Muscle layer of colon (tissue), 2 donors: ENCODE results near the gene ZNF446.
A peak's percentile ranks its signal among the peaks of the same experiment; 100 is the strongest.
"Not testable (repeated sequence)": the region's sequence is repeated elsewhere in the genome, so short reads cannot be mapped to it uniquely, and the experiment has no call there.

ENCODE experiments used
- H3K27ac ChIP-seq: one replicate; pipeline ENCODE4 v1.7.0; 2013; ENCODE audit warnings: low read depth, mild to moderate bottlenecking, low read length, moderate library complexity
- H3K27me3 ChIP-seq, 2 donors: one replicate each; pipeline ENCODE4 v1.7.0; 2013; ENCODE audit warnings: low read length in 2 of 2, mild to moderate bottlenecking in 2 of 2; ENCODE audit not compliant: insufficient read depth in 2 of 2, control insufficient read depth in 1 of 2
- H3K36me3 ChIP-seq: one replicate; pipeline ENCODE4 v1.7.0; 2013; ENCODE audit warnings: mild to moderate bottlenecking, low read length; ENCODE audit not compliant: insufficient read depth
- H3K4me1 ChIP-seq: one replicate; pipeline ENCODE4 v1.7.0; 2013; ENCODE audit warnings: mild to moderate bottlenecking, low read length; ENCODE audit not compliant: insufficient read depth
- H3K4me3 ChIP-seq, 2 donors: one replicate each; pipeline ENCODE4 v1.7.0; 2013; ENCODE audit warnings: low read length in 2 of 2, low read depth in 1 of 2, mild to moderate bottlenecking in 1 of 2, moderate library complexity in 1 of 2
- H3K9ac ChIP-seq: one replicate; pipeline ENCODE4 v1.7.0; 2013; ENCODE audit warnings: low read length
- H3K9me3 ChIP-seq: one replicate; pipeline ENCODE4 v1.7.0; 2013; ENCODE audit warnings: mild to moderate bottlenecking, low read length
- donor health status: abdominal sarcoma.
- donor health status: Adenocarcinoma of cecum.

ZNF446 gene

GRCh38 chr19:58475714-58476497 is at the start of gene ZNF446:
TSS of gene ZNF446 (plus strand) at chr19:58476352. CDS start at chr19:58477219, 867 bp downstream.
- Histone ChIP-seq H3K36me3 (peaks cover 28% of the 10 kb centered on the region), H3K4me1 (peaks cover 18% of the 10 kb centered on the region), H3K27ac (peak within 1 kb of the TSS; percentile 53), H3K27me3 (no peaks in the 10 kb centered on the region), H3K9ac (peak within 1 kb of the TSS; percentile 63), H3K4me3 (peak within 1 kb of the TSS; percentile 39 to 88), H3K9me3 (no peaks in the 10 kb centered on the region)

GRCh38 chr19:58428617-58429016 is 47.5 kb upstream of the ZNF446 start:
- Histone ChIP-seq H3K4me3 (no peak overlapping the region), H3K36me3 (peaks cover 15% of the 10 kb centered on the region), H3K9ac (no peak overlapping the region), H3K9me3 (peaks cover 48% of the 10 kb centered on the region), H3K27ac (no peak overlapping the region), H3K27me3 (no peaks in the 10 kb centered on the region), H3K4me1 (no peaks in the 10 kb centered on the region)

GRCh38 chr19:58429745-58430144 is 46.4 kb upstream of the ZNF446 start:
- Histone ChIP-seq H3K4me3 (peak overlapping the region in 1 of 2 donors; percentile 8), H3K27me3 (no peaks in the 10 kb centered on the region), H3K9me3 (peaks cover 59% of the 10 kb centered on the region), H3K4me1 (no peaks in the 10 kb centered on the region), H3K27ac (no peak overlapping the region), H3K9ac (no peak overlapping the region), H3K36me3 (peaks cover 27% of the 10 kb centered on the region)

GRCh38 chr19:58434217-58434616 is 41.9 kb upstream of the ZNF446 start:
- H3K36me3 ChIP-seq: peaks cover 50% of the 10 kb centered on the region
- H3K9ac ChIP-seq: no peak overlapping the region
- peaks cover 79% of the 10 kb centered on the region for H3K9me3 ChIP-seq
- H3K4me3 ChIP-seq: peak overlapping the region in 1 of 2 donors; percentile 36
- peaks cover 3% of the 10 kb centered on the region for H3K4me1 ChIP-seq
- no peaks in the 10 kb centered on the region for H3K27me3 ChIP-seq
- no peak overlapping the region for H3K27ac ChIP-seq

- H3K4me1 ChIP-seq: peaks cover 15% of the 10 kb centered on the region
- H3K27me3 ChIP-seq: no peaks in the 10 kb centered on the region
- peak within 1 kb of the TSS; percentile 78 to 82 for H3K4me3 ChIP-seq
- H3K27ac ChIP-seq: peak within 1 kb of the TSS; percentile 63
- peak within 1 kb of the TSS; percentile 5 for H3K9ac ChIP-seq
- H3K9me3 ChIP-seq: peaks cover 30% of the 10 kb centered on the region
- peaks cover 23% of the 10 kb centered on the region for H3K36me3 ChIP-seq
These were observed 36.3 kb upstream of the ZNF446 start, which contains the start of gene ZNF132 for GRCh38 chr19:58439576-58440554. TSS of gene ZNF132 (minus strand) at chr19:58440153. CDS start at chr19:58439821, 332 bp downstream.

- no peak overlapping the region for H3K9ac ChIP-seq
- peak overlapping the region; percentile 63 for H3K27ac ChIP-seq
- H3K4me3 ChIP-seq: peak overlapping the region; percentile 59 to 82
- peaks cover 15% of the 10 kb centered on the region for H3K4me1 ChIP-seq
- peaks cover 16% of the 10 kb centered on the region for H3K36me3 ChIP-seq
- no peaks in the 10 kb centered on the region for H3K27me3 ChIP-seq
- peaks cover 25% of the 10 kb centered on the region for H3K9me3 ChIP-seq
These were observed 35.6 kb upstream of the ZNF446 start for GRCh38 chr19:58440556-58440955.

GRCh38 chr19:58442986-58443385 is 33.2 kb upstream of the ZNF446 start:
- not testable (repeated sequence) for H3K36me3 ChIP-seq, H3K9ac ChIP-seq, H3K9me3 ChIP-seq, H3K27me3 ChIP-seq, H3K4me3 ChIP-seq, H3K27ac ChIP-seq
- peaks cover 15% of the 10 kb centered on the region for H3K4me1 ChIP-seq

GRCh38 chr19:58448860-58449259 is 27.3 kb upstream of the ZNF446 start:
- H3K27me3 ChIP-seq, H3K27ac ChIP-seq, H3K9me3 ChIP-seq, H3K4me1 ChIP-seq, H3K4me3 ChIP-seq, H3K36me3 ChIP-seq, H3K9ac ChIP-seq: not testable (repeated sequence)

- H3K27ac ChIP-seq, H3K27me3 ChIP-seq, H3K9me3 ChIP-seq, H3K4me3 ChIP-seq, H3K9ac ChIP-seq, H3K4me1 ChIP-seq: not testable (repeated sequence)
- H3K36me3 ChIP-seq: peaks cover 10% of the 10 kb centered on the region
These were observed 26.2 kb upstream of the ZNF446 start for GRCh38 chr19:58449980-58450379.

GRCh38 chr19:58450856-58451357 is 25.2 kb upstream of the ZNF446 start:
- peaks cover 7% of the 10 kb centered on the region for H3K4me1 ChIP-seq
- H3K27ac ChIP-seq: peak overlapping the region; percentile 76
- no peaks in the 10 kb centered on the region for H3K9me3 ChIP-seq
- H3K36me3 ChIP-seq: peaks cover 10% of the 10 kb centered on the region
- H3K27me3 ChIP-seq: no peaks in the 10 kb centered on the region
- H3K4me3 ChIP-seq: peak overlapping the region; percentile 88 to 96
- H3K9ac ChIP-seq: no peak overlapping the region
